GM13976 (cell line): ENCODE results near the gene OR2W3.

Source experiments
- DNase-seq: peaks from one replicate; pipeline ENCODE4 v3.0.0; 2012; ENCODE audit warnings: low spot score
- in situ Hi-C: fragments of 300-500 bp; cut with MboI; formaldehyde crosslinking; loops from one replicate; pipeline ENCODE4 v1.12.0; 2022; ENCODE audit warnings: low sequenced_read_pairs, mixed read lengths, inconsistent platforms; ENCODE audit not compliant: unreplicated experiment
- TF ChIP-seq, protein P1 (sequence below): IDR thresholded peaks from 2 replicates; pipeline ENCODE4 v1.5.1; 2012; ENCODE audit warnings: borderline replicate concordance, mild to moderate bottlenecking; ENCODE audit not compliant: insufficient read depth; ENCODE audit errors: extremely low read depth, missing control alignments, control extremely low read depth

Gene OR2W3

DNA sequence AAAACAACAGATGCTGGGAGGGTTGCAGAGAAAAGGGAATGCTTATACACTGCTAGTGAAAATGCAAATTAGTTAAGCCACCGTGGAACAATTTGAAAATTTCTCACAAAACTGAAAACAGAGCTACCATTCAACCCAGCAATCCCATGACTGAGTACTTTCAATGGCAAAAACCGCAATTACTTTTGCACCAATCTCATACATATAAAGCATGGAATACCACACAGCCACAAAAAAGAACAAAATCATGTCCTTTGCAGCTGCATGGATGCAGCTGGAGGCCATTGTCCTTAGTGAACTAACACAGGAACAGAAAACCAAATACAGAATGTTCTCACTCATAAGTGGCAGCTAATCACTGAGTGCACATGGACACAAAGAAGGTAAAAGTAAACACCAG is 18.4 kb downstream of the OR2W3 start:
- DNase-seq, result no peak
- in situ Hi-C loops, result no loop called here
- TF ChIP-seq, protein P1, sequence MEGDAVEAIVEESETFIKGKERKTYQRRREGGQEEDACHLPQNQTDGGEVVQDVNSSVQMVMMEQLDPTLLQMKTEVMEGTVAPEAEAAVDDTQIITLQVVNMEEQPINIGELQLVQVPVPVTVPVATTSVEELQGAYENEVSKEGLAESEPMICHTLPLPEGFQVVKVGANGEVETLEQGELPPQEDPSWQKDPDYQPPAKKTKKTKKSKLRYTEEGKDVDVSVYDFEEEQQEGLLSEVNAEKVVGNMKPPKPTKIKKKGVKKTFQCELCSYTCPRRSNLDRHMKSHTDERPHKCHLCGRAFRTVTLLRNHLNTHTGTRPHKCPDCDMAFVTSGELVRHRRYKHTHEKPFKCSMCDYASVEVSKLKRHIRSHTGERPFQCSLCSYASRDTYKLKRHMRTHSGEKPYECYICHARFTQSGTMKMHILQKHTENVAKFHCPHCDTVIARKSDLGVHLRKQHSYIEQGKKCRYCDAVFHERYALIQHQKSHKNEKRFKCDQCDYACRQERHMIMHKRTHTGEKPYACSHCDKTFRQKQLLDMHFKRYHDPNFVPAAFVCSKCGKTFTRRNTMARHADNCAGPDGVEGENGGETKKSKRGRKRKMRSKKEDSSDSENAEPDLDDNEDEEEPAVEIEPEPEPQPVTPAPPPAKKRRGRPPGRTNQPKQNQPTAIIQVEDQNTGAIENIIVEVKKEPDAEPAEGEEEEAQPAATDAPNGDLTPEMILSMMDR, result no peak

DNA sequence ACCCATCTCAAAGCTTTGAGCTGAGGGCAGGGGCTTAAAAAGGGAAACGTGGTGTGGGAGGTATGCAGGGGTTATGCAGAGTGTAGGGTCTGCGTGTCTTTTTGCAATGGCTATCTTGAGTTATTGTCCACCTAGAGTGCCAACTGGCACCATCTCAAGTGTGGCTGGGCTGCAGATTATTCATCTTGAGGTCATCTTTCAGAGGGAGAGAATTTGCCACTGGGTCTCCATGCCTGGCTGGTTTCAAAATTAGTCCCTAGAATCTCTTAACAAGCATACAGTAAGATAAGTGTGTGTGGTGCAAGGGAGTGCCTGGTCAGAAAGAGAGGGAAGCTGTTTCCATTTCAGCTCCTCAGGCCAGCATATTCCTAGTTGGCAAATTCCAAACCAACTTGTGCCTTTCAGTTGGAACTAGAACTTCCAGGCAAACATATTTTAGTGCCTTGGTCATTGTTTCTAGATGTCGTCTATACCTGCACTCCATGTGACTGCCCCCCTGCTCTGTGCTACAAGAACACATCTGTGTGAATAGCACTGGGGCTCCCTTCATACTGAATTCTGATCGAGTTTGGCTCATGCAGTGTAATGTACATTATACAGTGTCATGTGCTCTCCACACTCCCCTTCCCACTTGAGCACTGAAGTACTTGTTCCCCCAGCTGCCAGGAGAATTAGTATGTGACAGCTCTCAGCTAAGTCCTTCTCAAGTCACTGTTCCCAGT is 19.7 kb downstream of the OR2W3 start:
- DNase-seq, result no peak
- in situ Hi-C loops, result no loop called here

DNA sequence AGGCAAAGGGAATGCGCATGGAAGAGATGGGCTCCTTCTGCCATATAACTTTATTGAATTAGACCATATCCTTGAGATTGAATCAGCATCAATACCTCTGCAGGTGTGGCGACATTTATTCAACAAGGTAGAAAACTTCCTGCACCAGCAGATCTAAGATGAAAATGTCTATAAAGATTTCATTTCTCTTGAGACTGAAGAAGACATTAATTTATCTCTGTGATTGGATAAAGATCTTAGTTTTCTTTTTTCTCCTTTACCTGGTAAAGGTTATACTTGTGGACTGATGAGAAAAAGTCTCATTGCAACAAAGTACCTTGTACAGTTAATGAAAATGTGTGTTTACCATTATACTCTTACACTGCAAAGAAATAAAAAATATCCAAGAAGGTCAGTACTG is 24.6 kb downstream of the OR2W3 start, which contains the start of gene OR2T8:
TSS of gene OR2T8 (plus strand) at position 301 of the 400 bp plus-strand sequence. CDS start 766 bp downstream, outside the sequence.
- TF ChIP-seq, protein P1, result no peak
- DNase-seq, result no peak
- in situ Hi-C loops, result no loop called here

More for the DNA sequence above, 19.7 kb downstream of the OR2W3 start:
- TF ChIP-seq, protein P1, result no peak

DNA sequence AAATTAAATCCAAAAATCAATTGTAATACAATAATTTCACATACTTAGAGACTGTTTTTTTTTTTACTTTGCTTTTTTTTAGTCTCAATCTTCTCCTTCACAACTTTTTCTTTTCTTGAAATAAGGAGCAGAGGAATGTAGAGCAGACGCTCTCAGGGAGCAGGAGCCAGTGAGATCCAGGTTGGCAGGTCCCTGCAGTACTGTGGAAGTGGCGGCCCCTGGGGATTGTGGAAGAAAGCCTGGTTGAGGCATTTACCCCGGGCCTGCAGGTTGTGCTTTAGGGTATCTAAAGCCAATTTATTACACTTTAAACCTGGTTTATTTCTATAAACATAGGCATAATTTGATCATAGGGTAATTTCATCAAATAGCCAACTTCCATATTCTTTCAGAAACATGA is 28.6 kb downstream of the OR2W3 start:
- no peak for DNase-seq
- in situ Hi-C loops, result no loop called here
- TF ChIP-seq, protein P1, result no peak

DNA sequence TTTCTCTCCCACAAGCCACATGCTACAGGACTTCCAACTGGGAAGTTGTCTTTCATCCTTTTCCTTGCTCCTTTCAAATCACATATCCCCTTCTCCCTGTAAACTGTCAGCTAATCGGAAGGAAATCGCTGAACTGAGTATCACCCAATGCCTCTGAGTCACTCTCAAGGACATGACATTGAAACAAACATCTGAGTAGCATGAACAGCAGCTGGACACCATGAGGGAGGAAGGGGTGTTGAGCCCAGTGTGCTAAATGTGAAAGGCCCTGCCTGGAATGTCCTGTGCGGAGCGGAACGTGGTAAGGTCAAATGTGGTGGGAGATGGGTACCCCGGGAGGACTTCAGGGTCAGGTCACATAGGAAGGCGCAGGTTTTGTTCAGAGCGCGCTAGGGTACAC is 29.5 kb downstream of the OR2W3 start, which contains the start of gene OR2AJ1:
TSS of gene OR2AJ1 (plus strand) at position 22 of the 400 bp plus-strand sequence. CDS start 8,880 bp downstream, outside the sequence.
- TF ChIP-seq, protein P1, result no peak
- DNase-seq, result no peak
- in situ Hi-C loops, result no loop called here

DNA sequence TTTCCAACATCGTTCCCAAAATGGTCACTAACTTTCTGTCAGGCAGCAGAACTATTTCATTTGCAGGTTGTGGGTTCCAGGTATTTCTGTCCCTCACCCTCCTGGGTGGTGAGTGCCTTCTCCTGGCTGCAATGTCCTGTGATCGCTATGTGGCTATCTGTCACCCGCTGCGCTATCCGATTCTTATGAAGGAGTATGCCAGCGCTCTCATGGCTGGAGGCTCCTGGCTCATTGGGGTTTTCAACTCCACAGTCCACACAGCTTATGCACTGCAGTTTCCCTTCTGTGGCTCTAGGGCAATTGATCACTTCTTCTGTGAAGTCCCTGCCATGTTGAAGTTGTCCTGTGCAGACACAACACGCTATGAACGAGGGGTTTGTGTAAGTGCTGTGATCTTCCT is 38.6 kb downstream of the OR2W3 start:
- no peak for DNase-seq
- in situ Hi-C loops, result no loop called here
- TF ChIP-seq, protein P1, result no peak
